ENCODE measurements around the gene SH3RF3.

The SH3RF3 gene

GRCh38 chr2:109131777-109132176, 2.8 kb downstream of the SH3RF3 start:
- TF ChIP-seq SIN3A (IDR thresholded peaks at IDR 0.05; ENCODE audit: borderline replicate concordance, insufficient read depth, low read length) (no peak), FOXP2 (optimal IDR thresholded peaks at IDR 0.05; ENCODE audit: borderline replicate concordance, extremely low read depth, extremely low read length, insufficient read depth) (no peak), TAF1 (IDR thresholded peaks at IDR 0.05; ENCODE audit: borderline replicate concordance, insufficient read depth, low read length) (no peak), POLR2AphosphoS5 (IDR thresholded peaks at IDR 0.05; ENCODE audit: low read depth, low read length) (no peak), REST (IDR thresholded peaks at IDR 0.05; ENCODE audit: insufficient read depth in 1 of 2, low read depth in 2 of 2, low read length in 2 of 2) (no peak)

DNA sequence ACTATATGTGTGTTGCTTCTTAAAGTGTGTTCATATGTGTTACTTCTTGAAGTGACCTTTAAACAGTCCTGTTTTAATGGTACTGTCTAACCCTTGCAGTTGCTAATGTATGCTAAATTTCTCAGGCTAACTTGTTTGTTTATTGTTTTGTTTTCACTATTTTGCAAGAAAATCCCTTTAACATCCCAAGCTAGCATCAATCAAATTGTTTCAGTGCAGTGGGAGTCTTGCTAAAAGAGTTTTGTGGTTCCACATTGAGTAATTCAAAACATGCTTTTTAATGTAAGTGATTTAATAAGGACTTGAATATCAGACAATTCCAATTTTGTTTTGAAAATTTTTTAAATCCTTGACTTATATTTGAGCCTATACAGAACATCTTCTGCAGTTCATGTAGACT, 3.6 kb downstream of the SH3RF3 start:
- TF ChIP-seq FOXP2 (optimal IDR thresholded peaks at IDR 0.05; ENCODE audit: borderline replicate concordance, extremely low read depth, extremely low read length, insufficient read depth) (no peak), POLR2AphosphoS5 (IDR thresholded peaks at IDR 0.05; ENCODE audit: low read depth, low read length) (no peak), TAF1 (IDR thresholded peaks at IDR 0.05; ENCODE audit: borderline replicate concordance, insufficient read depth, low read length) (no peak), REST (IDR thresholded peaks at IDR 0.05; ENCODE audit: insufficient read depth in 1 of 2, low read depth in 2 of 2, low read length in 2 of 2) (no peak), SIN3A (IDR thresholded peaks at IDR 0.05; ENCODE audit: borderline replicate concordance, insufficient read depth, low read length) (no peak)

DNA sequence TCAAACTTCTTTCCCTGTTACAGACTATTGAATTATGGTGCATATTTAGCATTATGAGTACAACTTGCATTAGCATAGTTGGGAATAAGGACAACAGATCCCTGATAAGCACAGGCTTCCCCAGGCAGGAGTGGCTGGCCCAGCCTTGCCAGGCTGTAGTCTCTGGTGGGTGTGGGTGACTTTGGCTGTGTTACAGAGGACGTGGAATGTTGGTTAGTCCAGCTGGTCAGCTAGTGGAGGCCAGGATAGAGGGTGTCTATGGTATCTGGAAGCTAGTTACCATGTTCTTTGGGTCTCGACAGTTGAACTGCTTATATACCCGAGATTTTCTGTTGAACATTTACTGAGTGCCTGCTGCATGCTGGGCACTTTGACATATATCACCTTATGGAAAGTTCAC, 4.7 kb downstream of the SH3RF3 start:
- TF ChIP-seq TAF1 (IDR thresholded peaks at IDR 0.05; ENCODE audit: borderline replicate concordance, insufficient read depth, low read length) (no peak), REST (IDR thresholded peaks at IDR 0.05; ENCODE audit: insufficient read depth in 1 of 2, low read depth in 2 of 2, low read length in 2 of 2) (no peak), FOXP2 (optimal IDR thresholded peaks at IDR 0.05; ENCODE audit: borderline replicate concordance, extremely low read depth, extremely low read length, insufficient read depth) (no peak), SIN3A (IDR thresholded peaks at IDR 0.05; ENCODE audit: borderline replicate concordance, insufficient read depth, low read length) (no peak), POLR2AphosphoS5 (IDR thresholded peaks at IDR 0.05; ENCODE audit: low read depth, low read length) (no peak)

- TF ChIP-seq REST (IDR thresholded peaks at IDR 0.05; ENCODE audit: insufficient read depth in 1 of 2, low read depth in 2 of 2, low read length in 2 of 2) = no peak
- TF ChIP-seq POLR2AphosphoS5 (IDR thresholded peaks at IDR 0.05; ENCODE audit: low read depth, low read length) = no peak
- no peak for TF ChIP-seq SIN3A (IDR thresholded peaks at IDR 0.05; ENCODE audit: borderline replicate concordance, insufficient read depth, low read length)
- no peak for TF ChIP-seq FOXP2 (optimal IDR thresholded peaks at IDR 0.05; ENCODE audit: borderline replicate concordance, extremely low read depth, extremely low read length, insufficient read depth)
- TF ChIP-seq TAF1 (IDR thresholded peaks at IDR 0.05; ENCODE audit: borderline replicate concordance, insufficient read depth, low read length) = no peak
These were observed 5.8 kb downstream of the SH3RF3 start for GRCh38 chr2:109134741-109135358.
